Loucy (cell line): Measurements from ENCODE around the gene ST6GAL1.

Experiments used
- H2AFZ ChIP-seq: fragments of 200-600 bp; sonication (generic); 2 replicates; pipeline ENCODE4 v1.6.0; 2016; ENCODE audit warnings: antibody characterized with exemption, mild to moderate bottlenecking, low read length, moderate library complexity
- H3F3A ChIP-seq: fragments of 200-600 bp; 2 replicates; pipeline ENCODE4 v1.6.0; 2016; ENCODE audit warnings: antibody characterized with exemption, low read depth, mild to moderate bottlenecking
- H3K27me3 ChIP-seq: fragments of 200-600 bp; sonication (generic); 2 replicates; pipeline ENCODE4 v1.6.1; 2014; ENCODE audit warnings: low read length, mild to moderate bottlenecking; ENCODE audit not compliant: insufficient read depth, poor library complexity, severe bottlenecking
- H3K36me3 ChIP-seq: fragments of 200-600 bp; sonication (generic); 2 replicates; pipeline ENCODE4 v1.6.1; 2016; ENCODE audit warnings: low read length; ENCODE audit not compliant: insufficient read depth
- H3K4me1 ChIP-seq: fragments of 200-600 bp; sonication (generic); 2 replicates; pipeline ENCODE4 v1.5.1; 2014; ENCODE audit warnings: low read length, mild to moderate bottlenecking; ENCODE audit not compliant: insufficient read depth, poor library complexity, severe bottlenecking
- H3K4me2 ChIP-seq: fragments of 200-600 bp; sonication (generic); 2 replicates; pipeline ENCODE4 v1.6.0; 2014; ENCODE audit warnings: antibody characterized with exemption, low read length, low read depth, mild to moderate bottlenecking; ENCODE audit not compliant: poor library complexity, severe bottlenecking
- H3K4me3 ChIP-seq: fragments of 200-600 bp; sonication (generic); 2 replicates; pipeline ENCODE4 v1.5.1; 2014; ENCODE audit warnings: low read length, mild to moderate bottlenecking, mixed read lengths; ENCODE audit not compliant: poor library complexity, severe bottlenecking
- H3K79me2 ChIP-seq: fragments of 200-600 bp; sonication (generic); 2 replicates; pipeline ENCODE4 v1.6.1; 2014; ENCODE audit warnings: low read length; ENCODE audit not compliant: insufficient read depth
- H3K9ac ChIP-seq: fragments of 200-600 bp; sonication (generic); 2 replicates; pipeline ENCODE4 v1.6.0; 2014; ENCODE audit warnings: mild to moderate bottlenecking, low read depth, low read length, moderate library complexity; ENCODE audit not compliant: poor library complexity, severe bottlenecking
- H3K9me2 ChIP-seq: fragments of 200-600 bp; sonication (generic); replicated peaks from 2 replicates; pipeline ENCODE4 v1.6.1; 2016; ENCODE audit warnings: low read depth, low read length, mixed read lengths
- H3K9me3 ChIP-seq: fragments of 200-600 bp; sonication (generic); 2 replicates; pipeline ENCODE4 v1.6.1; 2014; ENCODE audit warnings: mild to moderate bottlenecking, antibody characterized with exemption, low read length, low read depth; ENCODE audit not compliant: insufficient read depth
- H4K20me1 ChIP-seq: fragments of 200-600 bp; sonication (generic); 2 replicates; pipeline ENCODE4 v1.6.0; 2014; ENCODE audit warnings: antibody characterized with exemption, low read length, mild to moderate bottlenecking; ENCODE audit not compliant: insufficient read depth, poor library complexity, severe bottlenecking
- EZH2phosphoT487 ChIP-seq: fragments of 200-600 bp; IDR thresholded peaks from 2 replicates; pipeline ENCODE4 v1.6.1; 2018; ENCODE audit warnings: antibody characterized with exemption, mild to moderate bottlenecking, moderate library complexity, borderline replicate concordance
- TF ChIP-seq, protein P1 (sequence below): fragments of 200-600 bp; sonication (generic); conservative IDR thresholded peaks from 2 replicates; pipeline ENCODE4 v1.5.1; 2014; ENCODE audit warnings: mild to moderate bottlenecking, antibody characterized with exemption, low read length

Gene ST6GAL1

DNA sequence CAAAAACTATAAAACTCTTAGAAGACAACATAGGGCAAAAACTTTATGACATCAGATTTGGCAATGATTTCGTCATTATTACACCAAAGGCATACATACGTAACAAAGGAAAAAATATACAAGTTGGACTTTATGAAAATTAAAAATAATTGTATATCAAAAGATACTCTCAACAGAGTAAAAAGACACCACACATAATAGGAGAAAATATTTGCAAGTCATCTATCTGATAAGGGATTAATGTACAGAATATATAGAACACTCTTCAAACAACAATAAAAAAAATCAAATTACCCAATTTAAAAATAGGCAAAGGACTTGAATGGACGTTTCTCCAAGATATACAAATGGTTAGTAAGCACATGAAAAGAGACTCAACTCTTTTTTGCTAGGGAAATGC lies 131.4 kb downstream of the ST6GAL1 start:
- H3K4me1 ChIP-seq: peaks cover 11% of the 10 kb centered on the region
- H2AFZ ChIP-seq: no peak overlapping the region
- no peaks in the 10 kb centered on the region for H4K20me1 ChIP-seq
- no peaks in the 10 kb centered on the region for H3F3A ChIP-seq
- H3K27me3 ChIP-seq: no peaks in the 10 kb centered on the region
- no peak overlapping the region for H3K4me2 ChIP-seq
- peaks cover 3% of the 10 kb centered on the region; the same call in 1 of the 2 replicates for H3K9me3 ChIP-seq
- H3K9ac ChIP-seq: no peak overlapping the region
- H3K4me3 ChIP-seq: no peak overlapping the region
- H3K79me2 ChIP-seq: no peaks in the 10 kb centered on the region
- H3K9me2 ChIP-seq: no peaks in the 10 kb centered on the region
- TF ChIP-seq, protein P1, sequence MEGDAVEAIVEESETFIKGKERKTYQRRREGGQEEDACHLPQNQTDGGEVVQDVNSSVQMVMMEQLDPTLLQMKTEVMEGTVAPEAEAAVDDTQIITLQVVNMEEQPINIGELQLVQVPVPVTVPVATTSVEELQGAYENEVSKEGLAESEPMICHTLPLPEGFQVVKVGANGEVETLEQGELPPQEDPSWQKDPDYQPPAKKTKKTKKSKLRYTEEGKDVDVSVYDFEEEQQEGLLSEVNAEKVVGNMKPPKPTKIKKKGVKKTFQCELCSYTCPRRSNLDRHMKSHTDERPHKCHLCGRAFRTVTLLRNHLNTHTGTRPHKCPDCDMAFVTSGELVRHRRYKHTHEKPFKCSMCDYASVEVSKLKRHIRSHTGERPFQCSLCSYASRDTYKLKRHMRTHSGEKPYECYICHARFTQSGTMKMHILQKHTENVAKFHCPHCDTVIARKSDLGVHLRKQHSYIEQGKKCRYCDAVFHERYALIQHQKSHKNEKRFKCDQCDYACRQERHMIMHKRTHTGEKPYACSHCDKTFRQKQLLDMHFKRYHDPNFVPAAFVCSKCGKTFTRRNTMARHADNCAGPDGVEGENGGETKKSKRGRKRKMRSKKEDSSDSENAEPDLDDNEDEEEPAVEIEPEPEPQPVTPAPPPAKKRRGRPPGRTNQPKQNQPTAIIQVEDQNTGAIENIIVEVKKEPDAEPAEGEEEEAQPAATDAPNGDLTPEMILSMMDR: no peak
- TF ChIP-seq EZH2phosphoT487: no peak
- H3K36me3 ChIP-seq: peaks cover 29% of the 10 kb centered on the region

DNA sequence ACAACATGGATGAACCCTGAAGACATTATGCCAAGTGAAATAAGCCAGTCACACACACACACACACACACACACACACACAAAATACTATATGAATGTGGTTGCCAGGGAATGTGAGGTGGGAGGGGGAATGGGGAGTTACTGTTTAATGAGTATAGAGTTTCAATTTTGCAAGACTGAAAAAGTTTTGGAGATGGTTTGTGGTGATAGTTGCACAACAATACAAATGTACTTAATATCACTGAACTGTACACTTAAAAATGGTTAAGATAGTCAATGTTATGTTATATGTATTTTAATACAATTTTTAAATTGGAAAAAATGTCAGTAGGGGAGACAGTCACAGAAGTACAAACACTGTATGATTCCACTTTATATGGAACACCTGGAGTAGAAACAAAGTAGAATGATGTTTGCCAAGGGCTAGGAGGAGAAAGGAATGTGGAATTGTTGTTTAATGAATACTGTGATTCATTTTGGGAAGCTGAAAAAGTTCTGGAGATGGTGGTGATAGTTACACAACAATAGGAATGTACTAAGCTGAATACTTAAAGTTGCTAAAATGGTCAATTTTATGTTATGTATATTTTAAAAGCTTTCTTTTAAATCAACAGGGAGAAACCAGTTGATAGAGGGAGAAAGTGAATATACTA lies 132.3 kb downstream of the ST6GAL1 start:
- Histone ChIP-seq H3K9me3 (peaks cover 1% of the 10 kb centered on the region; the same call in 1 of the 2 replicates), H3K27me3 (no peaks in the 10 kb centered on the region), H3K4me2 (no peak overlapping the region), H3K9ac (no peak overlapping the region), H3K4me3 (no peak overlapping the region), H3K4me1 (peaks cover 11% of the 10 kb centered on the region), H4K20me1 (no peaks in the 10 kb centered on the region), H3K9me2 (no peaks in the 10 kb centered on the region), H3K79me2 (no peaks in the 10 kb centered on the region), H3F3A (no peaks in the 10 kb centered on the region), H2AFZ (no peak overlapping the region), H3K36me3 (peaks cover 23% of the 10 kb centered on the region)
- TF ChIP-seq, protein P1: no peak

DNA sequence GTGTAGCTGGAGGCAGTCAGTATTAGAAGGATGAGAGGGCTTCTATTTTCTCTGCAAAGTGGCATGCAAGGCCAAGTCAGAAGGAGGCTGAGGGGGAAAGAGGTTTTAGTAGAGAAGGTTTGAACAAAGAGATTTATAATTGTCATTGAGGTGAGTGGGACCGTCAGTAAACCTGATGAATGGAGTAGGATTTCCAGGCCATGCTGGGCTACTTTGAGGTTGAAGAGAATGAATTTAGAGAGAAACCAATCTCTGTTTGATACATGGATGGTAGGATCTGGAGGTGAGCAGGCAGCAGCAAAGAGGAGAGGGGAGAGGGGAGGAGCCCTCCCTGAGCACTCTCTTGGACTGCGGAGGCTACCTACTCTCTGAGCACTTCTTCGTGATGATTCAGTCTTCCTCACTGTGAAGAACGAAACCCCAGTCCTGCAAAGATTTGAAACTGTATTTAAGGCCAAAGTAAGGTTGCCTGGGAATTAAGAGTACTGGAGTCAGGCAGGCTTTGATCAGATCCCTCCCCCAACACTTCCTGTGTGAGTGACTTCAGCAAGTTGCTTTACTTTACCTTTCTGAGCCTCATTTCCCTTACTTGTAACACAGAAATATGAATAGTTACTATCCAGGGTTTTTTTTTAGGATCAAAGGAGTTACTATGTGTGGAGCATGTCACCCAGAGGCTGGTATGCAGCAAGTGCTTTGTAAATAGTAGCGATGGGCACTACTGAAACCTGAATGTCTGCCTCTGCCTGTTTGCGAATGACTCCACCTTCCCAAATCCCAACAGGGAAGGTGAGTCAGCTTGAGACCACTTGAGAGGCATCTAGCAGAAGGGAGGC lies 133.2 kb downstream of the ST6GAL1 start:
- TF ChIP-seq, protein P1: no peak
- no peak for TF ChIP-seq EZH2phosphoT487
- H3K9me3 ChIP-seq: no peaks in the 10 kb centered on the region
- H3K4me3 ChIP-seq: no peak overlapping the region
- no peaks in the 10 kb centered on the region for H3K9me2 ChIP-seq
- H2AFZ ChIP-seq: no peak overlapping the region
- H3K9ac ChIP-seq: no peak overlapping the region
- H3K4me2 ChIP-seq: no peak overlapping the region
- H3K79me2 ChIP-seq: no peaks in the 10 kb centered on the region
- no peaks in the 10 kb centered on the region for H3K27me3 ChIP-seq
- no peaks in the 10 kb centered on the region for H4K20me1 ChIP-seq
- H3K4me1 ChIP-seq: peaks cover 11% of the 10 kb centered on the region
- H3F3A ChIP-seq: no peaks in the 10 kb centered on the region
- H3K36me3 ChIP-seq: peaks cover 16% of the 10 kb centered on the region; the same call in 1 of the 2 replicates
